ENCODE results near the gene CZIB. TPM values are rescaled to one million over a fixed set of nuclear protein-coding genes. Genes with fewer than 3 reads are reported as not detected.

The CZIB gene
- total and polyA plus RNA-seq, 2 of the 13 experiments (the other 11 are each of a cell fraction or from before 2014, with no cell fraction given), result 49.2 to 67.0 TPM

DNA sequence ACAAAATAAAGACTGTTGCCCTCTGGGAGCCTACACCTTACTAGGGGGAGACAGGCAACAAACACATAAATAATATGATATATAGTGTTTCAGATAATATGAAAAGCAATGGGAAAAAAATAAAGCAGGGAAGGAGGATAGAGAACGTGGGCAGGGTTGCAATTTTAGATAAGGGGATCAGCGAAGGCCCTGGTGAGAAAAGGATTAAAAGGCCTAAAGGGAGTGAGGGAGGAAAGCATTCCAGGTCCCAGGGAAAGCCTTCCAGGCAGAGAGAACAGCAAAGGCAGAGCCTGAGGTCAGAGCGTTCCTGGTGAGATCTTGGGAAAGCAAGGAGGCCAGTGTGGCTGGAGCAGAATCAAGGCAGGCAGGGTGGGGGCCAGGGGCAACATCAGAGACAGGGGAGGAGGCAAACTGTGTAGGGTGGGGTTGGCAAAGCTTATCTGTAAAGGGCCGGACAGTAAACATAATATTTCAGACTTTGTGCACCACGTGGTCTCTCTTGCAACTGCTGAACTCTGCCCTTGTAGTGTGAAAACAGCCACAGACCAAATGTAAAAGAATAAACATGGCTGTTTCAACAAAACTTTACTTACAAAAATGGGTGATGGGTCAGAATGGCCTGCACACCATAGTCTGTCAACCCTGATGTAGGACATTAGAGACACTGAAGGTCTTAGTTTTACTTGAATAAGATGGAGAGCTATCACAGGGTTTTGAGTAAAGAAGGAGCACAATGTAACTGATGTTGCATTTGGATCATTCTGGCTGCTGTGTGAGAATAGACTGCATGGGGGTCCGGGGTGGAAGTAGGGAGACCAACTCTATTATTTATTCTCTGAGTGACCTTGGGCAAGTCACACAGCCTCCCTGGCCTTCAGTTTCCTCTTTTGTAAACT, 37.1 kb downstream of the CZIB start (continued):
- TF ChIP-seq, protein P1, sequence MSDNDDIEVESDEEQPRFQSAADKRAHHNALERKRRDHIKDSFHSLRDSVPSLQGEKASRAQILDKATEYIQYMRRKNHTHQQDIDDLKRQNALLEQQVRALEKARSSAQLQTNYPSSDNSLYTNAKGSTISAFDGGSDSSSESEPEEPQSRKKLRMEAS (IDR thresholded peaks at IDR 0.05), result peak; percentile 91
- TF ChIP-seq ZNF460 (CRISPR knock-in tag; IDR thresholded peaks at IDR 0.05; ENCODE audit: borderline replicate concordance) (no peak), NR2F6 (IDR thresholded peaks at IDR 0.05) (peak; percentile 92), NR2F6 (CRISPR knock-in tag; IDR thresholded peaks at IDR 0.05) (peak; percentile 92), ZIK1 (CRISPR knock-in tag; IDR thresholded peaks at IDR 0.05; ENCODE audit: borderline replicate concordance, low read depth) (no peak), ZBTB3 (CRISPR knock-in tag; IDR thresholded peaks at IDR 0.05; ENCODE audit: borderline replicate concordance, low read depth) (peak; percentile 74; the same call in 1 of the 2 replicates), ZNF749 (CRISPR knock-in tag; IDR thresholded peaks at IDR 0.05; ENCODE audit: borderline replicate concordance) (no peak), CBX2 (IDR thresholded peaks at IDR 0.05; ENCODE audit: low read depth, low read length) (no peak), CBX2 (CRISPR knock-in tag; IDR thresholded peaks at IDR 0.05; ENCODE audit: low read depth) (no peak), ZNF816 (CRISPR knock-in tag; IDR thresholded peaks at IDR 0.05; ENCODE audit: borderline replicate concordance) (no peak), KLF16 (CRISPR knock-in tag; IDR thresholded peaks at IDR 0.05) (peak in 1 of 2 experiments; percentile 68; a peak in 1 of 4 replicates), TAF1 (CRISPR knock-in tag; IDR thresholded peaks at IDR 0.05) (no peak; the same call in 1 of the 2 replicates), RFX5 (IDR thresholded peaks at IDR 0.05; ENCODE audit: low read depth, low read length) (no peak), RBAK (CRISPR knock-in tag; IDR thresholded peaks at IDR 0.05) (no peak)
- TF ChIP-seq, protein P2, sequence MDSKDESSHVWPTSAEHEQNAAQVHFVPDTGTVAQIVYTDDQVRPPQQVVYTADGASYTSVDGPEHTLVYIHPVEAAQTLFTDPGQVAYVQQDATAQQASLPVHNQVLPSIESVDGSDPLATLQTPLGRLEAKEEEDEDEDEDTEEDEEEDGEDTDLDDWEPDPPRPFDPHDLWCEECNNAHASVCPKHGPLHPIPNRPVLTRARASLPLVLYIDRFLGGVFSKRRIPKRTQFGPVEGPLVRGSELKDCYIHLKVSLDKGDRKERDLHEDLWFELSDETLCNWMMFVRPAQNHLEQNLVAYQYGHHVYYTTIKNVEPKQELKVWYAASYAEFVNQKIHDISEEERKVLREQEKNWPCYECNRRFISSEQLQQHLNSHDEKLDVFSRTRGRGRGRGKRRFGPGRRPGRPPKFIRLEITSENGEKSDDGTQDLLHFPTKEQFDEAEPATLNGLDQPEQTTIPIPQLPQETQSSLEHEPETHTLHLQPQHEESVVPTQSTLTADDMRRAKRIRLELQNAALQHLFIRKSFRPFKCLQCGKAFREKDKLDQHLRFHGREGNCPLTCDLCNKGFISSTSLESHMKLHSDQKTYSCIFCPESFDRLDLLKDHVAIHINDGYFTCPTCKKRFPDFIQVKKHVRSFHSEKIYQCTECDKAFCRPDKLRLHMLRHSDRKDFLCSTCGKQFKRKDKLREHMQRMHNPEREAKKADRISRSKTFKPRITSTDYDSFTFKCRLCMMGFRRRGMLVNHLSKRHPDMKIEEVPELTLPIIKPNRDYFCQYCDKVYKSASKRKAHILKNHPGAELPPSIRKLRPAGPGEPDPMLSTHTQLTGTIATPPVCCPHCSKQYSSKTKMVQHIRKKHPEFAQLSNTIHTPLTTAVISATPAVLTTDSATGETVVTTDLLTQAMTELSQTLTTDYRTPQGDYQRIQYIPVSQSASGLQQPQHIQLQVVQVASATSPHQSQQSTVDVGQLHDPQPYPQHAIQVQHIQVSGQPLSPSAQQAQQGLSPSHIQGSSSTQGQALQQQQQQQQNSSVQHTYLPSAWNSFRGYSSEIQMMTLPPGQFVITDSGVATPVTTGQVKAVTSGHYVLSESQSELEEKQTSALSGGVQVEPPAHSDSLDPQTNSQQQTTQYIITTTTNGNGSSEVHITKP (CRISPR knock-in tag; IDR thresholded peaks at IDR 0.05; ENCODE audit: low read depth), result peak; percentile 68; the same call in 1 of the 2 replicates
- TF ChIP-seq, protein P3, sequence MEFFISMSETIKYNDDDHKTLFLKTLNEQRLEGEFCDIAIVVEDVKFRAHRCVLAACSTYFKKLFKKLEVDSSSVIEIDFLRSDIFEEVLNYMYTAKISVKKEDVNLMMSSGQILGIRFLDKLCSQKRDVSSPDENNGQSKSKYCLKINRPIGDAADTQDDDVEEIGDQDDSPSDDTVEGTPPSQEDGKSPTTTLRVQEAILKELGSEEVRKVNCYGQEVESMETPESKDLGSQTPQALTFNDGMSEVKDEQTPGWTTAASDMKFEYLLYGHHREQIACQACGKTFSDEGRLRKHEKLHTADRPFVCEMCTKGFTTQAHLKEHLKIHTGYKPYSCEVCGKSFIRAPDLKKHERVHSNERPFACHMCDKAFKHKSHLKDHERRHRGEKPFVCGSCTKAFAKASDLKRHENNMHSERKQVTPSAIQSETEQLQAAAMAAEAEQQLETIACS (CRISPR knock-in tag; IDR thresholded peaks at IDR 0.05), result no peak
- TF ChIP-seq, protein P4, sequence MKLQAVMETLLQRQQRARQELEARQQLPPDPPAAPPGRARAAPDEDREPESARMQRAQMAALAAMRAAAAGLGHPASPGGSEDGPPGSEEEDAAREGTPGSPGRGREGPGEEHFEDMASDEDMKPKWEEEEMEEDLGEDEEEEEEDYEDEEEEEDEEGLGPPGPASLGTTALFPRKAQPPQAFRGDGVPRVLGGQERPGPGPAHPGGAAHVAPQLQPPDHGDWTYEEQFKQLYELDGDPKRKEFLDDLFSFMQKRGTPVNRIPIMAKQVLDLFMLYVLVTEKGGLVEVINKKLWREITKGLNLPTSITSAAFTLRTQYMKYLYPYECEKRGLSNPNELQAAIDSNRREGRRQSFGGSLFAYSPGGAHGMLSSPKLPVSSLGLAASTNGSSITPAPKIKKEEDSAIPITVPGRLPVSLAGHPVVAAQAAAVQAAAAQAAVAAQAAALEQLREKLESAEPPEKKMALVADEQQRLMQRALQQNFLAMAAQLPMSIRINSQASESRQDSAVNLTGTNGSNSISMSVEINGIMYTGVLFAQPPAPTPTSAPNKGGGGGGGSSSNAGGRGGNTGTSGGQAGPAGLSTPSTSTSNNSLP (IDR thresholded peaks at IDR 0.05; ENCODE audit: low read depth, low read length), result peak; percentile 91
- TF ChIP-seq, protein P5, sequence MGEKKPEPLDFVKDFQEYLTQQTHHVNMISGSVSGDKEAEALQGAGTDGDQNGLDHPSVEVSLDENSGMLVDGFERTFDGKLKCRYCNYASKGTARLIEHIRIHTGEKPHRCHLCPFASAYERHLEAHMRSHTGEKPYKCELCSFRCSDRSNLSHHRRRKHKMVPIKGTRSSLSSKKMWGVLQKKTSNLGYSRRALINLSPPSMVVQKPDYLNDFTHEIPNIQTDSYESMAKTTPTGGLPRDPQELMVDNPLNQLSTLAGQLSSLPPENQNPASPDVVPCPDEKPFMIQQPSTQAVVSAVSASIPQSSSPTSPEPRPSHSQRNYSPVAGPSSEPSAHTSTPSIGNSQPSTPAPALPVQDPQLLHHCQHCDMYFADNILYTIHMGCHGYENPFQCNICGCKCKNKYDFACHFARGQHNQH (CRISPR knock-in tag; IDR thresholded peaks at IDR 0.05), result peak; percentile 87
- TF ChIP-seq, protein P6, sequence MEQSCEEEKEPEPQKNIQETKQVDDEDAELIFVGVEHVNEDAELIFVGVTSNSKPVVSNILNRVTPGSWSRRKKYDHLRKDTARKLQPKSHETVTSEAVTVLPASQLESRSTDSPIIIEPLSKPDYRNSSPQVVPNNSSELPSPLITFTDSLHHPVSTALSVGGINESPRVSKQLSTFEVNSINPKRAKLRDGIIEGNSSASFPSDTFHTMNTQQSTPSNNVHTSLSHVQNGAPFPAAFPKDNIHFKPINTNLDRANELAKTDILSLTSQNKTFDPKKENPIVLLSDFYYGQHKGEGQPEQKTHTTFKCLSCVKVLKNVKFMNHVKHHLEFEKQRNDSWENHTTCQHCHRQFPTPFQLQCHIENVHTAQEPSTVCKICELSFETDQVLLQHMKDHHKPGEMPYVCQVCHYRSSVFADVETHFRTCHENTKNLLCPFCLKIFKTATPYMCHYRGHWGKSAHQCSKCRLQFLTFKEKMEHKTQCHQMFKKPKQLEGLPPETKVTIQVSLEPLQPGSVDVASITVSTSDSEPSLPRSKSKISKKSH (CRISPR knock-in tag; IDR thresholded peaks at IDR 0.05; ENCODE audit: borderline replicate concordance), result no peak

Data from HepG2 (cell line).